Kidney epithelial cell (primary cell): ENCODE results near the gene NAA40. TPM values are rescaled to one million over a fixed set of nuclear protein-coding genes. Genes with fewer than 3 reads are reported as not detected.

Source experiments
- DNase-seq: peaks from one replicate; pipeline ENCODE4 v3.0.0-alpha.2; 2010; ENCODE audit warnings: low read depth
- H3K27me3 ChIP-seq: 2 replicates; pipeline ENCODE4 v1.6.0; 2011; ENCODE audit warnings: low read length; ENCODE audit not compliant: control insufficient read depth, insufficient read depth
- H3K36me3 ChIP-seq: 2 replicates; pipeline ENCODE4 v1.5.1; 2011; ENCODE audit warnings: low read length; ENCODE audit not compliant: control insufficient read depth, insufficient read depth
- H3K4me3 ChIP-seq: 2 replicates; pipeline ENCODE4 v1.5.1; 2011; ENCODE audit warnings: low read depth, mild to moderate bottlenecking, control low read depth, low read length
- CTCF ChIP-seq: IDR thresholded peaks from 2 replicates; pipeline ENCODE4 v1.5.1; 2011; ENCODE audit warnings: mild to moderate bottlenecking, moderate library complexity, low read length, control low read depth, inconsistent platforms; ENCODE audit not compliant: insufficient read depth, poor library complexity, severe bottlenecking
- total RNA-seq: library from RNA; depleted of rRNA; stranded (reverse); fragments of >200 nt; gene quantifications from 2 replicates; pipeline ENCODE4 v1.2.3, GENCODE V29; 2015

Gene NAA40
- total RNA-seq, 1 donor from 2014 or later, result 15.6 TPM

GRCh38 chr11:63917692-63918506 lies 20.9 kb upstream of the NAA40 start:
- Histone ChIP-seq H3K27me3 (peaks cover 8% of the 10 kb centered on the region), H3K4me3 (peak overlapping the region; percentile 54), H3K36me3 (no peaks in the 10 kb centered on the region)
- DNase-seq, result no peak
- no peak for TF ChIP-seq CTCF

- DNase-seq, result no peak
- no peak overlapping the region for H3K4me3 ChIP-seq
- no peak for TF ChIP-seq CTCF
- peaks cover 9% of the 10 kb centered on the region for H3K27me3 ChIP-seq
- H3K36me3 ChIP-seq, result no peaks in the 10 kb centered on the region
Measured at GRCh38 chr11:63918507-63919191, 20.2 kb upstream of the NAA40 start.

- Histone ChIP-seq H3K4me3 (no peak overlapping the region), H3K27me3 (peaks cover 9% of the 10 kb centered on the region), H3K36me3 (no peaks in the 10 kb centered on the region)
- TF ChIP-seq CTCF, result no peak
- DNase-seq, result no peak
Measured at GRCh38 chr11:63919267-63920125, 19.3 kb upstream of the NAA40 start.

GRCh38 chr11:63920126-63920938 lies 18.5 kb upstream of the NAA40 start:
- H3K36me3 ChIP-seq, result no peaks in the 10 kb centered on the region
- no peak for DNase-seq
- TF ChIP-seq CTCF, result no peak
- peaks cover 9% of the 10 kb centered on the region for H3K27me3 ChIP-seq
- H3K4me3 ChIP-seq, result no peak overlapping the region

- H3K4me3 ChIP-seq, result no peak overlapping the region
- H3K36me3 ChIP-seq, result no peaks in the 10 kb centered on the region
- H3K27me3 ChIP-seq, result peaks cover 9% of the 10 kb centered on the region
- peak; percentile 74 for TF ChIP-seq CTCF
- no peak for DNase-seq
Measured at GRCh38 chr11:63920939-63921417, 17.8 kb upstream of the NAA40 start.
